ENCODE results near the gene DCBLD2.
A peak's percentile ranks its signal among the peaks of the same experiment; 100 is the strongest.

DCBLD2 gene

GRCh38 chr3:98764472-98764884 is 137.0 kb downstream of the DCBLD2 start:
- no peak overlapping the region for H3K4me3 ChIP-seq (ENCODE audit: low read length in 2 of 2)
- no peak overlapping the region for H3K18ac ChIP-seq (ENCODE audit: low read length)
- no peaks in the 10 kb centered on the region for H3K27me3 ChIP-seq (ENCODE audit: control insufficient read depth in 3 of 3, insufficient read depth in 3 of 3, low read depth in 1 of 3, low read length in 3 of 3)
- no peaks in the 10 kb centered on the region for H3K79me1 ChIP-seq (ENCODE audit: low read depth, low read length)
- H2AFZ ChIP-seq (ENCODE audit: low read length): no peak overlapping the region
- no peak overlapping the region for H2BK5ac ChIP-seq (ENCODE audit: low read length)
- H2BK12ac ChIP-seq (ENCODE audit: low read length): no peak overlapping the region
- H3K14ac ChIP-seq (ENCODE audit: low read length): no peak overlapping the region
- H3K4me1 ChIP-seq (ENCODE audit: control insufficient read depth in 2 of 2, insufficient read depth in 1 of 2, low read depth in 1 of 2, low read length in 2 of 2): peaks cover 4 to 7% of the 10 kb centered on the region in 2 donors
- no peak for DNase-seq (ENCODE audit: low spot score)
- WGBS, 2 donors (ENCODE audit: extremely low coverage in 2 of 2, insufficient read length in 2 of 2, insufficient replicate concordance in 1 of 2): no CpG with 5 or more reads among the region's 4 CpGs
- no peak overlapping the region for H4K8ac ChIP-seq (ENCODE audit: low read depth, low read length)
- H3K23ac ChIP-seq (ENCODE audit: low read depth, low read length, poor library complexity): no peak overlapping the region
- H2AK5ac ChIP-seq (ENCODE audit: low read depth, low read length): no peak overlapping the region
- no peaks in the 10 kb centered on the region for H3K9me3 ChIP-seq (replicated peaks in 1 of 2; ENCODE audit: control insufficient read depth in 2 of 2, insufficient read depth in 1 of 2, low read depth in 1 of 2, low read length in 2 of 2)
- H3K4me2 ChIP-seq (ENCODE audit: insufficient read depth, low read length, poor library complexity, severe bottlenecking): no peak overlapping the region
- H2BK15ac ChIP-seq (ENCODE audit: low read length): no peak overlapping the region
- H3K4ac ChIP-seq (ENCODE audit: low read length): no peak overlapping the region
- H3K27ac ChIP-seq (replicated peaks; ENCODE audit: low read length): no peak overlapping the region
- no peaks in the 10 kb centered on the region for H3K36me3 ChIP-seq (replicated peaks in 1 of 2; ENCODE audit: control insufficient read depth in 2 of 2, insufficient read depth in 2 of 2, low read length in 2 of 2)
- H2BK120ac ChIP-seq (ENCODE audit: low read depth, low read length): no peak overlapping the region
- no peak overlapping the region for H3K9ac ChIP-seq (ENCODE audit: low read depth, low read length, poor library complexity)
- H4K91ac ChIP-seq (ENCODE audit: low read depth, low read length, poor library complexity): no peak overlapping the region

GRCh38 chr3:98763819-98764418 is 137.6 kb downstream of the DCBLD2 start:
- H3K4me3 ChIP-seq (ENCODE audit: low read length in 2 of 2): no peak overlapping the region
- no peak overlapping the region for H3K14ac ChIP-seq (ENCODE audit: low read length)
- H2BK5ac ChIP-seq (ENCODE audit: low read length): no peak overlapping the region
- H3K9ac ChIP-seq (ENCODE audit: low read depth, low read length, poor library complexity): no peak overlapping the region
- peaks cover 3 to 7% of the 10 kb centered on the region in 2 donors for H3K4me1 ChIP-seq (ENCODE audit: control insufficient read depth in 2 of 2, insufficient read depth in 1 of 2, low read depth in 1 of 2, low read length in 2 of 2)
- no peak overlapping the region for H3K23ac ChIP-seq (ENCODE audit: low read depth, low read length, poor library complexity)
- no peak overlapping the region for H3K27ac ChIP-seq (replicated peaks; ENCODE audit: low read length)
- no peaks in the 10 kb centered on the region for H3K79me1 ChIP-seq (ENCODE audit: low read depth, low read length)
- H4K91ac ChIP-seq (ENCODE audit: low read depth, low read length, poor library complexity): no peak overlapping the region
- no peak overlapping the region for H2AFZ ChIP-seq (ENCODE audit: low read length)
- WGBS, 2 donors (ENCODE audit: extremely low coverage in 2 of 2, insufficient read length in 2 of 2, insufficient replicate concordance in 1 of 2): no CpG with 5 or more reads among the region's 5 CpGs
- H3K4me2 ChIP-seq (ENCODE audit: insufficient read depth, low read length, poor library complexity, severe bottlenecking): no peak overlapping the region
- no peaks in the 10 kb centered on the region for H3K27me3 ChIP-seq (ENCODE audit: control insufficient read depth in 3 of 3, insufficient read depth in 3 of 3, low read depth in 1 of 3, low read length in 3 of 3)
- no peaks in the 10 kb centered on the region for H3K9me3 ChIP-seq (replicated peaks in 1 of 2; ENCODE audit: control insufficient read depth in 2 of 2, insufficient read depth in 1 of 2, low read depth in 1 of 2, low read length in 2 of 2)
- no peak for DNase-seq (ENCODE audit: low spot score)
- H2BK12ac ChIP-seq (ENCODE audit: low read length): no peak overlapping the region
- no peak overlapping the region for H4K8ac ChIP-seq (ENCODE audit: low read depth, low read length)
- H3K4ac ChIP-seq (ENCODE audit: low read length): no peak overlapping the region
- no peaks in the 10 kb centered on the region for H3K36me3 ChIP-seq (replicated peaks in 1 of 2; ENCODE audit: control insufficient read depth in 2 of 2, insufficient read depth in 2 of 2, low read length in 2 of 2)
- H2BK120ac ChIP-seq (ENCODE audit: low read depth, low read length): no peak overlapping the region
- no peak overlapping the region for H2BK15ac ChIP-seq (ENCODE audit: low read length)
- H2AK5ac ChIP-seq (ENCODE audit: low read depth, low read length): no peak overlapping the region
- no peak overlapping the region for H3K18ac ChIP-seq (ENCODE audit: low read length)

GRCh38 chr3:98763076-98763475 is 138.4 kb downstream of the DCBLD2 start, which contains the start of gene ST3GAL6:
Gene ST3GAL6, plus strand, starts transcription at chr3:98763340. Its CDS starts 5,101 bp downstream, at chr3:98768441.
- H2AFZ ChIP-seq (ENCODE audit: low read length): no peak within 1 kb of the TSS
- no peak within 1 kb of the TSS for H3K14ac ChIP-seq (ENCODE audit: low read length)
- no peak within 1 kb of the TSS for H3K4me2 ChIP-seq (ENCODE audit: insufficient read depth, low read length, poor library complexity, severe bottlenecking)
- no peak within 1 kb of the TSS for H3K27ac ChIP-seq (replicated peaks; ENCODE audit: low read length)
- no peak within 1 kb of the TSS for H2BK120ac ChIP-seq (ENCODE audit: low read depth, low read length)
- no peak within 1 kb of the TSS for H3K9ac ChIP-seq (ENCODE audit: low read depth, low read length, poor library complexity)
- H3K4me1 ChIP-seq (ENCODE audit: control insufficient read depth in 2 of 2, insufficient read depth in 1 of 2, low read depth in 1 of 2, low read length in 2 of 2): peaks cover 3 to 7% of the 10 kb centered on the region in 2 donors
- H3K36me3 ChIP-seq (replicated peaks in 1 of 2; ENCODE audit: control insufficient read depth in 2 of 2, insufficient read depth in 2 of 2, low read length in 2 of 2): no peaks in the 10 kb centered on the region
- no peak within 1 kb of the TSS for H2BK12ac ChIP-seq (ENCODE audit: low read length)
- no peak within 1 kb of the TSS for H4K8ac ChIP-seq (ENCODE audit: low read depth, low read length)
- H3K18ac ChIP-seq (ENCODE audit: low read length): no peak within 1 kb of the TSS
- no peak within 1 kb of the TSS for H3K23ac ChIP-seq (ENCODE audit: low read depth, low read length, poor library complexity)
- H2BK5ac ChIP-seq (ENCODE audit: low read length): no peak within 1 kb of the TSS
- H2BK15ac ChIP-seq (ENCODE audit: low read length): no peak within 1 kb of the TSS
- no peaks in the 10 kb centered on the region for H3K9me3 ChIP-seq (replicated peaks in 1 of 2; ENCODE audit: control insufficient read depth in 2 of 2, insufficient read depth in 1 of 2, low read depth in 1 of 2, low read length in 2 of 2)
- H4K91ac ChIP-seq (ENCODE audit: low read depth, low read length, poor library complexity): no peak within 1 kb of the TSS
- H3K4me3 ChIP-seq (ENCODE audit: low read length in 2 of 2): no peak within 1 kb of the TSS
- H2AK5ac ChIP-seq (ENCODE audit: low read depth, low read length): no peak within 1 kb of the TSS
- H3K4ac ChIP-seq (ENCODE audit: low read length): no peak within 1 kb of the TSS
- no peaks in the 10 kb centered on the region for H3K27me3 ChIP-seq (ENCODE audit: control insufficient read depth in 3 of 3, insufficient read depth in 3 of 3, low read depth in 1 of 3, low read length in 3 of 3)
- no CpG with 5 or more reads among the region's 1 CpG for WGBS, 2 donors (ENCODE audit: extremely low coverage in 2 of 2, insufficient read length in 2 of 2, insufficient replicate concordance in 1 of 2)
- no peak for DNase-seq (ENCODE audit: low spot score)
- no peaks in the 10 kb centered on the region for H3K79me1 ChIP-seq (ENCODE audit: low read depth, low read length)

GRCh38 chr3:98761643-98762229 is 139.8 kb downstream of the DCBLD2 start:
- no peak overlapping the region for H3K4me2 ChIP-seq (ENCODE audit: insufficient read depth, low read length, poor library complexity, severe bottlenecking)
- no CpG with 5 or more reads among the region's 2 CpGs for WGBS, 2 donors (ENCODE audit: extremely low coverage in 2 of 2, insufficient read length in 2 of 2, insufficient replicate concordance in 1 of 2)
- H3K36me3 ChIP-seq (replicated peaks in 1 of 2; ENCODE audit: control insufficient read depth in 2 of 2, insufficient read depth in 2 of 2, low read length in 2 of 2): no peaks in the 10 kb centered on the region
- no peak overlapping the region for H2BK5ac ChIP-seq (ENCODE audit: low read length)
- no peak overlapping the region for H3K4me3 ChIP-seq (ENCODE audit: low read length in 2 of 2)
- H2BK15ac ChIP-seq (ENCODE audit: low read length): no peak overlapping the region
- no peak overlapping the region for H2BK12ac ChIP-seq (ENCODE audit: low read length)
- H4K91ac ChIP-seq (ENCODE audit: low read depth, low read length, poor library complexity): no peak overlapping the region
- H3K27ac ChIP-seq (replicated peaks; ENCODE audit: low read length): no peak overlapping the region
- H3K18ac ChIP-seq (ENCODE audit: low read length): no peak overlapping the region
- H3K79me1 ChIP-seq (ENCODE audit: low read depth, low read length): no peaks in the 10 kb centered on the region
- H3K23ac ChIP-seq (ENCODE audit: low read depth, low read length, poor library complexity): no peak overlapping the region
- H3K9ac ChIP-seq (ENCODE audit: low read depth, low read length, poor library complexity): no peak overlapping the region
- H2AFZ ChIP-seq (ENCODE audit: low read length): peak overlapping the region; percentile 74
- no peak overlapping the region for H3K4ac ChIP-seq (ENCODE audit: low read length)
- no peaks in the 10 kb centered on the region for H3K9me3 ChIP-seq (replicated peaks in 1 of 2; ENCODE audit: control insufficient read depth in 2 of 2, insufficient read depth in 1 of 2, low read depth in 1 of 2, low read length in 2 of 2)
- H2AK5ac ChIP-seq (ENCODE audit: low read depth, low read length): no peak overlapping the region
- DNase-seq (ENCODE audit: low spot score): no peak
- H3K4me1 ChIP-seq (ENCODE audit: control insufficient read depth in 2 of 2, insufficient read depth in 1 of 2, low read depth in 1 of 2, low read length in 2 of 2): peaks cover 3 to 7% of the 10 kb centered on the region in 2 donors
- no peak overlapping the region for H2BK120ac ChIP-seq (ENCODE audit: low read depth, low read length)
- H3K27me3 ChIP-seq (ENCODE audit: control insufficient read depth in 3 of 3, insufficient read depth in 3 of 3, low read depth in 1 of 3, low read length in 3 of 3): no peaks in the 10 kb centered on the region
- H3K14ac ChIP-seq (ENCODE audit: low read length): no peak overlapping the region
- no peak overlapping the region for H4K8ac ChIP-seq (ENCODE audit: low read depth, low read length)
